NCI-H1092 treated with DMSO at 0.1 percent for 48 hours (cell line): ENCODE results near the gene SMURF2.

Experiments used
- DNase-seq: peaks from one replicate; lab custom pipeline; 2025; lab: John Stamatoyannopoulos, UW

SMURF2 gene

DNA sequence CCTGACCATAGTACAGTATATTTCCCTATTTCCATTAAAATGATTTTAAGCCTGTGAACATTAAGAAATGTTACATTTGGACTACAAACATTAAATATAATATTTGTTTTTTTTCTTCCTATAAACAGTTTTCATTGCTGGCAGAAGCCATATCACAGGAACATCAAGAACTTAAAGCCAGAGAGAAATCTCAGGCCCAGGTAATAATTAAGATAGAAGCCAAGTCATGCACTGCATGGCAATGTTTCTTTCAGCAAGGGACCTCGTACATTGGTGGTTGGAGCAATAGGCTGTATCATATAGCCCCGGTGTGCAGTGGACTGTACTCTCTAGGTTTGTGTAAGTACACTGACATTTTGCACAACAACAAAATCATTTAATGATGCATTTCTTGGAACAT, 125.2 kb downstream of the SMURF2 start:
- DNase-seq, result no peak

DNA sequence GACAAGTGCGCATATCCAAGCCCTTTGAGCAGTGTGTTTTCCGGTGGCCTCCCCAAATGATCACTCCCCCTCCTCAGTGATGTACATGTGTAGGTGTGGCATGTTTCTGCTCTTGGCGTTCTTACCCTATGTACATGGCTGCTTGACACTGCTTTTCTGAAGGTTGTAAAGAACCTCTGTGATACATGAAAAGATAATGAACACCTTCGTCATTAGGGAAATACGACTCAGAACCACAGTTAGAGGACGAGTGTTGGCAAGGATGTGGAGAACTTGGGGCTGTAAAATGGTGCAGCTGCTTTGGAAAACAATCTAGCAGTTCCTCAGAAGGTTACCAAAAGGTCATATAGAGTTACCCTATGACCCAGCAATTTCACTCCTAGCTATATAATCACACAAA, 126.8 kb downstream of the SMURF2 start:
- no peak for DNase-seq

DNA sequence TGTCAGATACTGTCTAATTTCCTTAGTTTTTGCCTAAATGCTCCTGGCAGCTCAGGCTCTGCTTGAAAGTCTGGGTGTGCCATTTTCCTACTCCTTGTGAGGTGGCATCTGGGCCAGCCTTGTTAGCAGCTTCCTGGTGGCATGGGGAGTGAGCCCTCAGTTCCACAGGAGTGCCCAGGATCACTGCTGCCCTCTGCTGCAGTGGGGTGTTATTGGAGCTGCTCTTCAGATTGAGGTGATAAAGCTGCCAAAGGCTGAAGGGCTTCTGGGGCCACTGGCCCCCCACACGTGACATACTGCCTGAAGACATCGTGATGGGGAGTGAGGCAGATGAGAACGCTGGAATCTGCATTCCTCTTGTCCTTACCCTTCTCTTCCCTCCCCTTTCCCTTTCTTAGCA, 127.9 kb downstream of the SMURF2 start:
- no peak for DNase-seq

DNA sequence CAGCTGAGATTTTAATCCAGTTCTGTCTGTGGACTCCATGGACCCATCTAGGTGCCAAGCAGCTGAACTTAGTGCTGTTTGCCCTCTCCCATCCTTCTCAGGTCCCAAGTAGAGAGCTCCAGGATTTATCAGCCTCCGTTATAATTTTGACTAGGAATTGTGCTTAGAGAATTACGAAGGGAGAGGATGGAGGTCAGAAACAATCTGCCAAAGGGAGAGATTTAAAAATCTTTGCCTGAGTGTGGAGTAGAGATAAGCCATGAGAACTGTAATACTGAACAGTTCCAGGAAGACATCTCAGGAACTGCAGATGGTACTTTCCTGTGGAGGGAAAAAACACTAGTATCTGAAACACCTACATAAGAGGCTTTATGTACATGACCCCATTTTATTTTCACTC, 128.3 kb downstream of the SMURF2 start:
- DNase-seq, result no peak

DNA sequence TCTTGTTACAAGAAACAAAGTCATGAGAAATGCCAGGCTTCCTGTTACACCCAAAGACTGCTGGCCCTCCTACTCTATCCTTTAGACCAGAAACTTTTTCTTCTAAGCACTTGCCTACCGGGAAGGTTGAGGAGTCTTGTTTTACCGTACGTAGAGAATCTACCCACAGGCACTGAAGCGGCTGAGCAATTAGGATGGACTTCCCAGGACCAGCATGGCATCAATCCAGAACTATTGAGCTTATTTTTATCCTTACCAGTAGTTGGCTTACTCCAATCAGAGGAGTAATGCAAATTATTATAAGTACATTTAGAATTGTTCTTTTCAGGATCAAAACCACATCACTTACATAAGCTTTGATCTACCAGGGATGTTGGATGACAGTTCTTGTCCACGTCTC, 129.7 kb downstream of the SMURF2 start:
- DNase-seq, result no peak

DNA sequence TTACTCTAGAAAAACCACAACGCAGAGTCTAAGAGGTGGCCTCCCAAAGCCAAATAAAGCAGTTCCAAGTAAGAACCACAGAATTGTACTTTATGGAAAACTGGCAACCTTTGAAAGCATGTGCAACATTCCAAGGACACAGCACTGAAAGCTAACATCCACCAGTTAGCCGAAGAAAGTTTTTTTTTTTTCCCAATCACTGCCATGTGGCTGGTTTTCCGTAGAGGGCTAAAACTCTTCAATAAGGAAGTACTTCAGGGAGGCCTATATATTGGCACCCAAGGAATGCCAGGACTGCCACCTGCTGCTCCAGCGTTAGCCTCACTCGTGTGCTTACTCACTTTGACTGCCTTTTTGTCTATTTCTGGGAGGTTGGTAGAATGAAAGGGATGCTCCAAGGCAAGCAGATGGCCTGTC, 130.1 kb downstream of the SMURF2 start:
- no peak for DNase-seq

DNA sequence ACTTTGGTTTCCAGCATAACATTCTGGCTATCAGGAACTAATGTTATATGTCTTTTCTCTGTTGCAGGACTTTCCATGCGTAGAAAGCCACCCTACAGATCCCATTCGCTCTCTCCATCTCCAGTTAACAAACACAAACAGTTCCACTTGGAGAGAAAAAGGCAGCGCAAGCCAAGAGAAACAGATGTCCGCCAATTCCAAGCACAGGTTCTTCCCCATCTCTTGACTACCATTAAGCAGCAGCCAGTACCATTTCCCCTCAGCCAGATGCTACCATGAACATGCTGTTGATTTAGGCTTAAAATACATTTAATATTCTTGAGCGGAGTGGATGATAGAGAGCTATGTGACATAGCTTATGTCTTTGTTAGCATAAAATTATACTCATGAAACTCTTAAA, 132.9 kb downstream of the SMURF2 start:
- no peak for DNase-seq

DNA sequence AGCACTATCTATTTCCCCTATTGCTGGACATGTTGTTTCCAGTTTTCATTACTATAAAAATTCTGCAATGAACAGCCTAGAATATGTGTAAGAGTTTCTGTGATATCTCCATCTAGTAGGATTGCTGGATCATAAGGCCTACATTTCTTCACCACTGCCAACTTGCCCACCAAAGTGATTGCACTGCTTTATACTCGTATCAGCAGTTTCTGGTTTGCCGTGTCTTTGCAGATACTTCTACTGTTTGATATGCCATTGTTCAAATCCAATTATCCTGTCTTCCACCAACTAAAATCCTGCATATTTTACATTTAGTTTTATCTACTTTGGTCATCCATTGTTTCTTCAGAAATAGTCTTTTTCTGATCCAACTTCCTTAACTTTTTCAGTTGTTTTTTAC, 134.2 kb downstream of the SMURF2 start:
- DNase-seq, result no peak

DNA sequence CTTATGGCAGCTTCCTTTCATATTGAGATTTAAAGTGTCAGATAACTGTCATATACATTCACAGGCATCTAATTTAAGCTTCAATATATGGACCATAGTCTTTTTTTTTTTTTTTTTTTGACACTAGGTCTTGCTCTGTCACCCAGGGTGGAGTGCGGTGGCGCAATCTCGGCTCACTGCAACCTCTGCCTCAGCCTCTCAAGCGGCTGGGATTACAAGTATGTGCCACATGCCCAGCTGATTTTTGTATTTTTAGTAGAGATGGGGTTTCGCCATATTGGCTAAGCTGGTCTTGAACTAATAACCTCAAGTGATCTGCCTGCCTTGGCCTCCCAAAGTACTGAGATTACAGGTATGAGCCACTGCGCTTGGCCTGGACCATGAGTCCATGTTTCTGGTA, 141.7 kb downstream of the SMURF2 start:
- DNase-seq, result no peak

DNA sequence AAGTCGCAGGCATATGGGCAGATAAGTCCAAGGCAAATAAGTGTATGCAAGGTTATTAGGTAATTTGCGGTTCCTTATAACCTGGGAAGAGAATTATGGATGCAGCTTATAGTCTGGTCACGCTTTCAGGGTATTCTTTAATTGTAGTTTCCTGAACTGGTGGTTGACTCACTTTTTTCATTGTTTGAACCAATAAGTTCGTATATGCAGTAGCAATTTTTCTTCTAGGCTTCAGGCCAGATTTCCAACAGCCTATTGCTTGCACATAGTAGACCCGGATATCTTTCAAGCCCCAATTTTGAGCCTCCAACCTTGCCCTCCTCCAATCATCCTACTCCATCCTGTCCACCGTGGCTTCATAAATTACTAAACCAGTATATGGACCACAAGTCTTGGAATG, 142.5 kb downstream of the SMURF2 start:
- no peak for DNase-seq

DNA sequence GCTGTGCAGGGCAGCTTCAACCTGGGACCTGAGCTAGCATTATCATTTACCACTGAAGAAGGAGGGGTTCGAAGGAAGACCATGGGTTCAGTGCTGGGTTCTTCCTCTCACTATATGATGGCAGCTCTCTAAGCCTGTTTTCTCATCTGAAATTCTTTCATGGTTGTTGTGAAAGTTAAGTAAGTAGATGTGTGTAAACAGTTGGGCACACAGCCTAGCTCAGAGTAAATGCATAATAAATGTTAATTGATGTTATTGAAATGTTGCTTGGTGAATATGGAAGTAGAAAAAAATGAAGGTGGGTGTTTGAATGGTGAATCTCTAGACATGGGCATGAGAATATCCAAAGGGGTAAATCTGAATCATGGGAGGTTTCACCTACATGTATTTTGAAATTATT, 146.3 kb downstream of the SMURF2 start:
- DNase-seq, result no peak

DNA sequence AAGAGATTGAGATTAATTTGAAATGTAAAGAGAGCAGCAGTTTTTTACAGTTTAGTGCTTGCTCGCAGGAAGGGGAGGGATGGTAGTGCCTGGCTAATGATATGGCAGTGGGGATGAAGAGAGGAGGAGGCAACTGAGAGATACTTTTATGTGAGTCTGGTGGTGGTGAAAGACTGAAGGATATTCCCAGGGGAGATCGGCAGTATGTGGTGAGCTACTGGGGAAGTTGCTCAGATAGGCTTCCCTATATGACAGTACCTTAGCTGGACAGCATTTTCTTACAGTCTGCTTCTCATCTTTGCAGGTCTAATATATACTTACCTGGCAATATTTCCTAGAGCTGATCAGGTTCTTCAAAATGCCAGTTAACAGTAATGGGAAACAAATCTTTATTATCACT, 146.7 kb downstream of the SMURF2 start:
- DNase-seq, result no peak

DNA sequence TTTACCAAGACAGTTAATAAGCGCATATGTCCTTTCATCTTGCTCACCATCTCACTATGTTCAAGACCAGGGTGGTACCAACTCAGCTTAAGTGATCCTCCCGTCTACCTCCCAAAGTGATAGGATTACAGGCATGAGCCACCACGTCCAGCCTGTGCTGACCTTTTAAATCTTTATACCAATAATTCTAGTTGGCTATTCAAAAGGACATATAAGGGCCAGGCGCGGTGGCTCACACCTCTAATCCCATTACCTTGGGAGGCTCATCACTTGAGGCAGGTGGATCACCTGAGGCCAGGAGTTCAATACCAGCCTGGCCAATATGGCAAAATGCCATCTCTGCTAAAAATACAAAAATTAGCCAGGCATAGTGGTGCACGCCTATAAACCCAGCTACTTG, 152.9 kb downstream of the SMURF2 start:
- DNase-seq, result no peak

DNA sequence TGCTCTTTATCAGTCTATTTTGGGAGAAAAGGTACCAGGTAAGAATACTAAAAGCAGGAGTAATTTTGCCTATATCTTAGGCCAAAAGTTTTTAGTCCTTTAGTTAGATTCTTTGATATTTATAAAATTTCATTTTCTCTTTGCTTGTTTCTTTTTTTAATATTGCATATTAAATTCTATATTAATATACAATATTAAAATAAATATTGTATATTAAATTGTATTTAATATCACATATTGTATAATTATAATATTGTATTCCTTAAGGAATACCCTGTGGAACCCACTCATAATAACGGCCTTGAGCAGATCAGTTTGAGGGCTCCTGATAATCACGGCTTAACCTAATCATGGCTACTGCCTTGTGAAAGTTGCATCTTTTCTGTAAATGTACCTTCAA, 153.4 kb downstream of the SMURF2 start:
- DNase-seq, result no peak

DNA sequence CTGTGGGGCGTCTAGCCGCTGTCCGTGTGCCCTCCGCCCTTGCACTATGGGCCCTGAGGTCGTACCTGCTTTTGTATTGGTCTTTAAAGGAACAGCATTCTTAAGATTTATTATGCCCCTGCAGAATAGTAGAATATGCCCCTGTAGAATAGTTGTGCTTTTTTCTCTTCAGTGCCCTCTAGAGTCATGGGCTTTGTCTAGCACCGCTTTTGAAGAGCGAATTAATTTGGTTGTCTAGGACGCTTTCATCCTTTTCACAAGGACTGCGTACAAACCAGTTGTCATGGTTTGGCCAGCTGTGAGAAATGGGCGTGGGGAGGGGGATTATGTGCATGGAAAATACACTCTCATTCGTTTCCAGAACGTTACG, 154.7 kb downstream of the SMURF2 start:
- peak; percentile 77 for DNase-seq

DNA sequence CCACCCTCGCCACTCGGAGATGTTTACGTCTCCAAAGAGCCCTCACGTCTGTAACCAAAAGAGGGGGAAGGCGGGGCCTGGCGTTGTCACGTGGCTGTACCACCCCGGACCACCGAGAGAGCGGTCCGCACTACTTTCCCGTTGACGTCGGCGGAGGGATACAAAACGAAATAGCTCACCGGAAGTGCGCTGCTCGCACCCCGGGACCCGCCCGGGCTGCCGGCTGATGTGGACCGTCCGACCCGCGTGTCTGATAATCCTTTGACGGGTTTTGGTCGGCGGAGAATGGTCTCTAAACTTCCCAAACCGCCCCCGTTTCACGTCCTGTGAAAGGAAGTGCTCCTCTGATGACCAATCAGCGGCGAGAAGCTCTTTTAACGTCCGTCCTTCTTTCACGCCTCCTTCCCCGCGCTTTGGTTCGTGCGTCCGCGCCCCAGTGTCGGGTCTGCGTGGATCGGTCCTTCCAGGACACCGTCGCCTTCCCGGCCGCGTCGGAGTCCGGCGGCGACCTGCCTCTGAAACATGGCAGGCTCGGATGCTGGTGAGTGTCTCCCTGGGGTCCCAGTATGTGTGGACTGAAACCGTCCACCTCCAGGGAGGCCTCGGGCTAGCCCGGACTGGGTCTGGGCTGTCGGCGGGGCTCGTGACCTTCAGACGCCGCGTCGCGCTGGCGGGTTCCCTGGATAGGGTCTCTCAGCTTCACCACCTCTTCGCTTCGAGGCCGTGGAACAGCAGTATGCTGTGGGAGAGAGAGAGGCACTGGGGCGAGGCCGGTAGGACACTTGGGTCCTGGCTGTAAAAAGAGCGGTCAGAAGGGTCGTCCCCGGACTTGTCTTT, 155.3 kb downstream of the SMURF2 start, which contains the start of gene CEP95:
CEP95 (plus strand) TSS at position 402 of the 837 bp plus-strand sequence; CDS start at position 523, 121 bp downstream.
- peak; percentile 98 for DNase-seq

DNA sequence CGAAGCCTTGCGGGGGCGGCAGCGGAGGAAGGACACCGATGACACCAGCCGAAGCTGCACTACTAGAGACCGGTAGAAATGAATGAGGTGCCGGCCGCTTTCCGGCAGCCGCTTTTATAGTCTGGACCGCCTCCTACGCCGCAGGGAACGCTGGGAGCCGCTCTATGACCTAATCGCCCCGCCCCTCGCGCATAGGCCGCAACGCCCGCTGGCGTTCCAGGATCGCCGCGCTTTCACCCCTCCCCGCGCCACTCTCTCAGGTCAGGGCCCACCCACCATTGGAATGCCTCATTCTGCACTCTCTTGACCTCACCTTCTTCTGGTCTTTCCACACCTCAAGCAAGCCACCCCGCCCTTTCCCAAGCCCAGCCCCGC, 155.9 kb downstream of the SMURF2 start, which contains the start of gene DDX5:
DDX5 (minus strand) TSS at position 89 of the 375 bp plus-strand sequence. CDS start 170 bp downstream, outside the sequence.
- DNase-seq, result peak; percentile 98

DNA sequence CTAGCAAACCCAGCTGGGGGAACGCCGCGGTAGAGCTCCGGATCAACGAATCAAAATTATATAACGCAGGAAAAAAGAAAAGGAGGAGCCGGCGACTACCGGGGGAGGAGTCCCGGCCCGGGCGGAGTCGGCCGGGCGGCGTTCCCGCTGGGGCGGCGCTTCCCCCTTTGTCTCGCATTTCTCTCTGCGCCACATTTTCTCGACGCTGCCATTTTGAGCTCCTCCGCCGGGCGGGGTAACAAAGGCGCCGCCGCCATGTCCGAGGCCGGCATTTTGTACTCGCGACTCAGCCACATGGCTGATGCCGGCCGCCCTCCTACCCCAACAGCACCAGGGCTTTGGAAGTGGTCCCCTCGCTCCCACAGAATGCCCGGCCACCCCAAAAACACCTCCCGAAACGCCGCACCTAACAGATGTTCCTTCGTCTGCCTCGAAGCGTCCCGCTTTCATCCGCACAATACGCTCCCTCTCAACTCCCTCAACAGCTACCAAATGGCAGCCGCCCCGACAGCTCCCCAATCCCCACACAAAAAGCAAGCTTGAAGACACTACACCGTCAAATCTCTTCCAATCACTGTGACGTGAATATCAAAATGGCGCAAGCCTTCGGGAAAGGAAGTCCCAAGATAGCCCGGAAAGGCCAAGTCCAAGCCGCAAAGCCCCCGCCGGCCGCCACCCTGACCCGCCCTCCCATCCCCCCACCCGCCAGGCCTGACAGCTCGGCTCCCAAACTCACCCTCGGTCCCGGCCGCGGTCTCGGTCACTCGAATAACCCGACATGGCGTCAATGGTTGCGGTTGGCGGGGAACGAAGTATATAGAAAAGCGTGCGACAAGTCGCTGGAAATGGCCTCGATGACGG, 156.5 kb downstream of the SMURF2 start:
- DNase-seq, result peak; percentile 87

DNA sequence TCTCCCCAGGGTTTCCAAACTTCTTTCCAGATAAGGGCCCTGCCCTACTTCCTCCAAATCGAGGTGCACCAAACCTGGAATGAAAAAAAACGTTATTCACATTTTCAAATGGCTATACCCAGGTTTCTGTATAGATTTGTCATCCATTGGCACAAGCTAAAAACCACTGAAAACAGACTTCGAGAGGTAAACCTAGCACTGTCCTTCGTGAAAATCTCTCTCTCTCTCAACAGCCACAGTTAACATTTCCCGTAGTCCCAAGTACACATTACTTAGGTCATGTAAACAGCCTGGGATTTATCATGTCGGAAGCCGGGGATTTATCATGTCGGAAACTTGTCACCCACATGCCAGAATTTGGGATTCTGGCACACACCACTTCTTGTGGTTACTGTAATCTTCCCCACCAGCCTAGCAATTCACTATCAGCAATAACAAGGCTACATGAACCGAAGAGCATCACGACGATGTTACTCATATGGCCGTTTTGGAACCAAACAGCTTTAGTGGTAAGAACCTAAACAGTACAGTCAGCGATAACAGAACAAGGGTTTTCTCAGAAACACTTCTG, 157.3 kb downstream of the SMURF2 start:
- no peak for DNase-seq

DNA sequence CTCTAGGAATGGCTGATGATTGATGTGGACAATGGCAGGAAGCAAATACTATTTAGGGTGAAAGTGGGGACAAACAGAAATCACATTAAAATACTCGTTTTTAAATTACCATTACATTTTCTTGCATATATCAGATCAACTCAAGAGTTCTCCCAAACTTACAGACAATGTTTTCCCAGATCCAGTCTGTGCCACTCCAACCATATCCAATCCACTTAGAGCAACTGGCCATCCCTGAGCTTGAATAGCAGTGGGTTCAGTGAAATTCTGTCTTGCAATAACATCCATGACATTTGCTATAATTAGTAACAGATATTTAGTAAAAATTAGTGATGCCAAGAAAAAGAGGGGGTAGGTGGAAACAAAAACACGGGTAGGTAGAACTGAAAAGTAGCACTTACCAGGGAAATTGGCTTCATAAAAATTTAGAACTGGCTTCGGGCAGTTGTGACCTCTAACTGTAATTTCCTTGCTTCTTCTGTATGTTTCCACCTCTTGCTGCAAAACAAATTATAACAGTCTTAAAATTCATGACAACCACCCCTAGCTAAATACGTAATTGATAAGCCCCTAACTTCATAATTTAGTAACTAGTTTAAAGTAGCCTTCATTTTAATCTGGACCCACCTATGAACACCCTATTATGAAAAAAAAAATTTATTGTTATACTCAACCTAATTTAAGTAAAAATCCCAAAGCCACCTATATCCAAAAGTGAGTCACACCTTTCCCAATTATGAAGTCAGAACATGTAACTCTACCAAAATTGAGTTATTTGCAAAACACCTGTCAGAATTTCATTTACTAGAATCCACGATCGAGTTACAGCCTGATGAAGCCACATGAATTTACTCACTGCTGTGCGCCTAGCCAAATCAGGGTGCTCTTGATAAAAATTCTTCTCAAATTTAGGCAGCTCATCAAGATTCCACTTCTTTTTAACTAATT, 158.0 kb downstream of the SMURF2 start:
- no peak for DNase-seq

DNA sequence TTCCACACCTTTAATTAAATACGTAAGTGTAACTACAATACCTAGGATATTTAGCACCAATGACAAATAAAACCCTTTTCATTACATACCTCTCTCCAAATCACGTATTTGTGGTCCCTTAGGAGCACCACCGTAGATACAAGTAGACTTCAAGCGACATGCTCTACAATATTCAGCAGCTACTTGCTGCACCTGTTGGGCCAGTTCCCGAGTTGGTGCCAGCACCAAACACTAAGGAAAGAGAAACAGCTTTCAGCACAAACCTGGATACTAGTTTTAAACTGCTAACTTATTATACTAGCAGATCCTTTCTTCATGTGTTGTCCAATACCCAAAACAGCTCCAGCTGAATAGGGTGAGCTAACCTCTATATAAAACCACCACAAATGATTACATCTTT, 158.8 kb downstream of the SMURF2 start:
- DNase-seq, result no peak

DNA sequence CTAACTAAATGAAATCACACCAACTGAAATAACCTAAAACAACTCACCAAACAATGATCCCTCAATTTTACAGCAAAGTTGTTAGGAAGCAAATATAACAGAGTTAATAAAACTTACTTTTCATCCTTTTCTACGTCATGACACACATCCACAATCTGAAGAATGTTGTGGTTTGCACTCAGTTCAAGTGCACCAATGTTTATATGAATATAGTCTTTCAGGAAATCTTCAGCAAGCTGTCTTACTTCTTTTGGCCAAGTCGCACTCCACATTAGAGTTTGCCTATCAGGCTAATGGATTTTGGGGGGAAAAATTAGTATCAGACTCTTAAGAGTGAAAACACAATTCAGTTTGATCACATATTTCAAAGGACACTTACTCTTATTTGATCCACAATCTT, 159.3 kb downstream of the SMURF2 start:
- DNase-seq, result no peak
